Parathyroid adenoma (tissue), 2 donors: Measurements from ENCODE around the gene AGFG1.

Experiments
- H2AFZ ChIP-seq: fragments of 300-600 bp; sonication (generic); one replicate; pipeline ENCODE4 v1.7.0; 2017; ENCODE audit warnings: antibody characterized with exemption, mild to moderate bottlenecking
- H3K27ac ChIP-seq: fragments of 300-600 bp; sonication (generic); one replicate; pipeline ENCODE4 v1.7.0; 2017
- H3K27me3 ChIP-seq: fragments of 300-600 bp; sonication (generic); one replicate; pipeline ENCODE4 v1.7.0; 2017; ENCODE audit warnings: low read length; ENCODE audit not compliant: control insufficient read depth, insufficient read depth
- H3K36me3 ChIP-seq: fragments of 300-600 bp; sonication (generic); one replicate; pipeline ENCODE4 v1.7.0; 2017; ENCODE audit warnings: low read length; ENCODE audit not compliant: control insufficient read depth, insufficient read depth
- H3K4me1 ChIP-seq: fragments of 300-600 bp; sonication (generic); one replicate; pipeline ENCODE4 v1.7.0; 2017; ENCODE audit warnings: control low read depth
- H3K4me2 ChIP-seq: fragments of 300-600 bp; sonication (generic); one replicate; pipeline ENCODE4 v1.7.0; 2017; ENCODE audit warnings: low read length
- H3K4me3 ChIP-seq: fragments of 300-600 bp; sonication (generic); one replicate; pipeline ENCODE4 v1.7.0; 2017; ENCODE audit warnings: low read depth, low read length
- H3K79me2 ChIP-seq: fragments of 300-600 bp; sonication (generic); one replicate; pipeline ENCODE4 v1.7.0; 2017; ENCODE audit warnings: control low read depth
- H3K9ac ChIP-seq: fragments of 300-600 bp; sonication (generic); one replicate; pipeline ENCODE4 v1.7.0; 2017; ENCODE audit warnings: mild to moderate bottlenecking
- H3K9me3 ChIP-seq: fragments of 300-600 bp; sonication (generic); one replicate; pipeline ENCODE4 v1.7.0; 2017; ENCODE audit warnings: low read length; ENCODE audit not compliant: control insufficient read depth
- TF ChIP-seq, protein P1 (sequence below): fragments of 300-600 bp; sonication (generic); IDR thresholded peaks from one replicate; pipeline ENCODE4 v1.7.0; 2017; ENCODE audit warnings: antibody characterized with exemption, mild to moderate bottlenecking
- donor health status: primary hyperparathyroidism.

AGFG1 gene

DNA sequence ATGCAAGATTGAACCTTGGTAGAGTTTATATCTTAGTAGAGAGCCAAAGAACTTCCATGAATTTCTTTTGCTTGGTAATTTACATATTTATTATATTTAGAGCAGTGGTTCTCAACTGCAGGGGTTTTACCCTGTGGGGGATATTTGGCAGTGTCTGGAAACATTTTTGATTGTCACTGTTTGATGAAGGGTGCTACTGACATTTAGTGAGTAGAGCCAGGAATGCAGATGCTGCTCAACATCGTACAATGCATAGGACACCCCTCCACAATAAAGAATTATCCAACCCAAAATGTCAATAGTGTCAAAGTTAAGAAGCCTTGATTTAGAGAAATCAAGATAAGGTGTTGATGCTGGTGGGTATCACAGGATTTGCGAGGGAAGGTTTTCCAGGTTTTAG, 14.7 kb downstream of the AGFG1 start:
- Histone ChIP-seq H3K79me2 (peaks cover 48% of the 10 kb centered on the region), H3K9me3 (no peaks in the 10 kb centered on the region), H3K27me3 (no peaks in the 10 kb centered on the region), H3K4me1 (peaks cover 4% of the 10 kb centered on the region), H3K4me3 (no peak overlapping the region), H3K4me2 (no peak overlapping the region), H3K27ac (no peak overlapping the region), H3K36me3 (no peaks in the 10 kb centered on the region), H2AFZ (no peak overlapping the region), H3K9ac (no peak overlapping the region)
- TF ChIP-seq, protein P1, sequence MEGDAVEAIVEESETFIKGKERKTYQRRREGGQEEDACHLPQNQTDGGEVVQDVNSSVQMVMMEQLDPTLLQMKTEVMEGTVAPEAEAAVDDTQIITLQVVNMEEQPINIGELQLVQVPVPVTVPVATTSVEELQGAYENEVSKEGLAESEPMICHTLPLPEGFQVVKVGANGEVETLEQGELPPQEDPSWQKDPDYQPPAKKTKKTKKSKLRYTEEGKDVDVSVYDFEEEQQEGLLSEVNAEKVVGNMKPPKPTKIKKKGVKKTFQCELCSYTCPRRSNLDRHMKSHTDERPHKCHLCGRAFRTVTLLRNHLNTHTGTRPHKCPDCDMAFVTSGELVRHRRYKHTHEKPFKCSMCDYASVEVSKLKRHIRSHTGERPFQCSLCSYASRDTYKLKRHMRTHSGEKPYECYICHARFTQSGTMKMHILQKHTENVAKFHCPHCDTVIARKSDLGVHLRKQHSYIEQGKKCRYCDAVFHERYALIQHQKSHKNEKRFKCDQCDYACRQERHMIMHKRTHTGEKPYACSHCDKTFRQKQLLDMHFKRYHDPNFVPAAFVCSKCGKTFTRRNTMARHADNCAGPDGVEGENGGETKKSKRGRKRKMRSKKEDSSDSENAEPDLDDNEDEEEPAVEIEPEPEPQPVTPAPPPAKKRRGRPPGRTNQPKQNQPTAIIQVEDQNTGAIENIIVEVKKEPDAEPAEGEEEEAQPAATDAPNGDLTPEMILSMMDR = no peak

DNA sequence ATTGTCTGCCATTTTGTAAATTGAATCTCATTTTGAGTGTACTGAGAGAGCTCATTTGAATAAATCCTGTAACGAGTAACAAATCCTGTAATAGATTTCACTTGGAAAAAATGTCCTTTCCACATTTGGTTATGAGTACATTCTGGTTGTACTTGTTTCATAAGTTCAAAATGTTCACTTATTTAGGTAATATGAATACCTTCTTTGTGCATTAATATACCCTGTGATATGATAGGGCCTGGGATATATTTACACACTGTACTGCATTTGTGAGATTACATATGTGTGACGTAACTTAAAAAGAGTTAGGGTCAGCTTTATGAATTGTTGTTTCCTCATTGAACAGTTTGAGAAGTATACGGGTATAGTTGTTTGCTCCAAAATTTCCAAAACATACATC, 16.1 kb downstream of the AGFG1 start:
- Histone ChIP-seq H3K9ac (no peak overlapping the region), H3K79me2 (peaks cover 48% of the 10 kb centered on the region), H3K4me1 (peaks cover 4% of the 10 kb centered on the region), H3K9me3 (no peaks in the 10 kb centered on the region), H3K27ac (no peak overlapping the region), H3K36me3 (no peaks in the 10 kb centered on the region), H2AFZ (no peak overlapping the region), H3K4me2 (no peak overlapping the region), H3K4me3 (no peak overlapping the region), H3K27me3 (no peaks in the 10 kb centered on the region)
- TF ChIP-seq, protein P1 = no peak

DNA sequence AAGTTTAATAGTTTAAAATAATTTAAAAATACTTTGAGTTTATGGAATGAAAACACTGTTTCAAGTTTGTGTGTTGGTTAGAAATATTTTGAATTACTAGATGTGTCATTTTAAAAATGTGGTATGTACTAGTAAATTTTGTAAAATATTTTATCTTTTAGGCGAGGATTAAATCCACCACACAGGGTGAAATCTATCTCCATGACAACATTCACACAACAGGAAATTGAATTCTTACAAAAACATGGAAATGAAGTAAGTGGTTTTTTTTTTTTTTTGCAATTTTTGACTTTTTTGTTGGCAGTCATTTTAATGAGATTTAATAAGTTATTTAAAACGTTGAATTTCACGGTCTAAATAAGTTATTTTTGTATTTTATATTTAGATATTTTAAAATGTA, 19.4 kb downstream of the AGFG1 start:
- Histone ChIP-seq H3K4me2 (no peak overlapping the region), H3K79me2 (peaks cover 37% of the 10 kb centered on the region), H3K9me3 (no peaks in the 10 kb centered on the region), H3K27ac (no peak overlapping the region), H2AFZ (no peak overlapping the region), H3K4me3 (no peak overlapping the region), H3K9ac (no peak overlapping the region), H3K27me3 (no peaks in the 10 kb centered on the region), H3K36me3 (no peaks in the 10 kb centered on the region), H3K4me1 (no peaks in the 10 kb centered on the region)
- TF ChIP-seq, protein P1 = no peak

DNA sequence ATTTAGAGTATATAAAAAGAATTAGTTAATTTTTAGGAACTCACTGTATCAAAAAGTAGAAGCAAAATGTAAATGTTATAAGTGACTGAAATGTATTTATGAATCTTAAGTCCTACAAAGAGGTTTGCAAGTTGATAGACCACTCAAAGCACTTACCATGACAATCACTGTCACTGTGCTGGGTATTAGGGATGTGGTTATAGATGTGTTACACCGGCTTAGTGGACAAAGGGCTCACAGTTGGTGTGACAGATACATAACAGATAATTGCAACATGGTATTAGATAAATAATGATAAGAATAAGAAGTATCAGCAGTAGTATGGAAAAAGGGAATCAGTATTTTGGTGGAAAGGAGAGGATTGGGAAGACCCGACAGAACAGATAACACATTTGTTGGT, 21.6 kb downstream of the AGFG1 start:
- H3K36me3 ChIP-seq = no peaks in the 10 kb centered on the region
- H3K27me3 ChIP-seq = no peaks in the 10 kb centered on the region
- H3K4me3 ChIP-seq = no peak overlapping the region
- H3K9ac ChIP-seq = no peak overlapping the region
- no peak overlapping the region for H3K4me2 ChIP-seq
- peaks cover 27% of the 10 kb centered on the region for H3K79me2 ChIP-seq
- no peaks in the 10 kb centered on the region for H3K9me3 ChIP-seq
- TF ChIP-seq, protein P1 = no peak
- H3K27ac ChIP-seq = no peak overlapping the region
- no peaks in the 10 kb centered on the region for H3K4me1 ChIP-seq
- H2AFZ ChIP-seq = no peak overlapping the region

DNA sequence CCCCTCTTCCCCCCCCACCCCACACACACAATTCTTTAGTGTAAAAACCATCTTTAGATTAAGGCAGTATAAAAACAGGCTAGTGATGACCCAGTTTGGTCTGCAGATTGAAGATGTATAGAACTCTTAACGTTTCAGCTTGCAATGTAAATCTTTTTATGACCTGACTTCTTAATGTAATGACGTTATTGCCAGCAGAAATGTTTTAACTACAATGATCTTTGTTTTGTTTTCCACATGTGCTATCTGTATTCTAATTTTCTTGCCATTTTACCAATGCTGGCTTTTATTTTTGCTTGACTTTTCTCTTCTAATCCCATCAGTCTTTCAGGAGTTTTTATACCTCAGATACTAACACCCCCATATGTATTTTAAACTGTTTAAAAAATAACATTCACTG, 25.2 kb downstream of the AGFG1 start:
- no peak overlapping the region for H3K27ac ChIP-seq
- no peak overlapping the region for H3K4me2 ChIP-seq
- no peaks in the 10 kb centered on the region for H3K27me3 ChIP-seq
- H3K4me3 ChIP-seq = no peak overlapping the region
- H3K9me3 ChIP-seq = no peaks in the 10 kb centered on the region
- H3K4me1 ChIP-seq = no peaks in the 10 kb centered on the region
- TF ChIP-seq, protein P1 = no peak
- no peak overlapping the region for H2AFZ ChIP-seq
- no peaks in the 10 kb centered on the region for H3K36me3 ChIP-seq
- H3K79me2 ChIP-seq = peaks cover 42% of the 10 kb centered on the region
- no peak overlapping the region for H3K9ac ChIP-seq
